ENCODE measurements around the gene NAA30.

NAA30 gene

DNA sequence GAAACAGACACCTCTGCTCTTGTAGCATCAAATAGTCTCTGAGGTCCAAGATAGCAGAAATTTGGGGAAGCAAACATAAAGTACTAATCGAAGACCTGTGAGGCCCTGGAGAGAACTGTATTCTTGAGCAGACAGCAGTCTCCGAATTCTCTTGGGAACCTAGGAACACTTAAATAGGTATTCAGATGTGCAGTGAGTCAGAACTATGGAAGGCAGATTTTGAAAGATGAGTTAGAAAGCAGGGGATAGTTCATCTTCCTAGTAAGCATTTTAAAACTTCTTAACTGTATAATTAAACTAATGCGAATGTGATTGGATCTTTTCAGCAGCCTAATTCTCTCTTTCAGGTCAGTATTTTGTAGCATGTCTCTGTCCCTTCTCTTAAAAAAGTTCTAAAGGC is 30.6 kb downstream of the NAA30 start:
- TF ChIP-seq, protein P1, sequence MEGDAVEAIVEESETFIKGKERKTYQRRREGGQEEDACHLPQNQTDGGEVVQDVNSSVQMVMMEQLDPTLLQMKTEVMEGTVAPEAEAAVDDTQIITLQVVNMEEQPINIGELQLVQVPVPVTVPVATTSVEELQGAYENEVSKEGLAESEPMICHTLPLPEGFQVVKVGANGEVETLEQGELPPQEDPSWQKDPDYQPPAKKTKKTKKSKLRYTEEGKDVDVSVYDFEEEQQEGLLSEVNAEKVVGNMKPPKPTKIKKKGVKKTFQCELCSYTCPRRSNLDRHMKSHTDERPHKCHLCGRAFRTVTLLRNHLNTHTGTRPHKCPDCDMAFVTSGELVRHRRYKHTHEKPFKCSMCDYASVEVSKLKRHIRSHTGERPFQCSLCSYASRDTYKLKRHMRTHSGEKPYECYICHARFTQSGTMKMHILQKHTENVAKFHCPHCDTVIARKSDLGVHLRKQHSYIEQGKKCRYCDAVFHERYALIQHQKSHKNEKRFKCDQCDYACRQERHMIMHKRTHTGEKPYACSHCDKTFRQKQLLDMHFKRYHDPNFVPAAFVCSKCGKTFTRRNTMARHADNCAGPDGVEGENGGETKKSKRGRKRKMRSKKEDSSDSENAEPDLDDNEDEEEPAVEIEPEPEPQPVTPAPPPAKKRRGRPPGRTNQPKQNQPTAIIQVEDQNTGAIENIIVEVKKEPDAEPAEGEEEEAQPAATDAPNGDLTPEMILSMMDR (IDR thresholded peaks at IDR 0.05; ENCODE audit: extremely low read depth, insufficient read depth, missing control alignments), result no peak
- in situ Hi-C loops (cut with MboI; ENCODE audit: low pct_unique_long_range_greater_than_20kb, low sequenced_read_pairs, unreplicated experiment), result no loop called here
- no peak for DNase-seq (ENCODE audit: low spot score)

DNA sequence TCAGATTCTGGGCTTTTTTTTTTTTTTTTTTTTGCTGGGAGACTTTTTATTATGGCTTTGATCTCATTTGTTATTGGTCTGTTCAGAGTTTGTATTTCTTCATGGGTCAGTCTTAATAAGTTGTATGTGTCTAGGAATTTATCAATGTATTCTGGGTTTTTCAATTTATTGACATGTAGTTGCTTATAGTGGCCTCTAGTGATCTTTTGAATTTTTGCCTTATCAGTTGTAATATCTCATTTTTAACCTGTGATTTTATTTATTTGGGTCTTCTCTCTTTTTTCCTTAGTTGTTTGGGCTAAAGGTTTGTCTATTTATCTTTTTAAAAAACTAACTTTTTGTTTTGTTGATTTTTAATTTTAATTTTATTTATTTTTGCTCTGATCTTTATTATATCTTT is 45.5 kb downstream of the NAA30 start:
- in situ Hi-C loops (cut with MboI; ENCODE audit: low pct_unique_long_range_greater_than_20kb, low sequenced_read_pairs, unreplicated experiment), result no loop called here
- TF ChIP-seq, protein P1 (IDR thresholded peaks at IDR 0.05; ENCODE audit: extremely low read depth, insufficient read depth, missing control alignments), result no peak
- DNase-seq (ENCODE audit: low spot score), result no peak

DNA sequence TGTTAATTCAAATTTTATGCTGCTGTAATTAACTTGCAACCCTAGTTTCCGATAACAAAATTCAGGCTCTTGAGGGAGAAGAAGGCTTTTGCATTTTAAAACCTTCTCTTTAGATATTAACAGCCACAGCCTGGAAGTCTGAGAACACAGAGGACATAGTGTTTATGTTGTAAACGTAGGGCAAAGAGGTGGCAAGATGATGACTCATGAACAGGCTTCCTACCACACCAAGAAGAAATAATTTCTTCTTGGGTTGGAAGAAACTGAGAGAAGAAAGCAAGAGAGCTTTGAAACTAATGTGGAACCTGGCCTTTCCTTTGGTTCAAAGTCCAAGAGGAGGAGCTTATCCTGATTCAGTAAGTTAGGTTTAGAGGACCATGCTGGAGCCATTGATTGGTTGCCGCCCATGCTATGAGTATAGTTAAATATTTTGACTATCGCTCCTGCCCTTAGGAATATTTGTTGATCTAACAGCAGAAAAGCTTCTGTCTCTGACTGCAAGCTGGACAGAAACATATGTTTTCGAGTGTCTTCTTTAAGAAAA is 71.5 kb downstream of the NAA30 start:
- DNase-seq (ENCODE audit: low spot score), result no peak
- TF ChIP-seq, protein P1 (IDR thresholded peaks at IDR 0.05; ENCODE audit: extremely low read depth, insufficient read depth, missing control alignments), result no peak
- in situ Hi-C loops (cut with MboI; ENCODE audit: low pct_unique_long_range_greater_than_20kb, low sequenced_read_pairs, unreplicated experiment), result no loop called here

DNA sequence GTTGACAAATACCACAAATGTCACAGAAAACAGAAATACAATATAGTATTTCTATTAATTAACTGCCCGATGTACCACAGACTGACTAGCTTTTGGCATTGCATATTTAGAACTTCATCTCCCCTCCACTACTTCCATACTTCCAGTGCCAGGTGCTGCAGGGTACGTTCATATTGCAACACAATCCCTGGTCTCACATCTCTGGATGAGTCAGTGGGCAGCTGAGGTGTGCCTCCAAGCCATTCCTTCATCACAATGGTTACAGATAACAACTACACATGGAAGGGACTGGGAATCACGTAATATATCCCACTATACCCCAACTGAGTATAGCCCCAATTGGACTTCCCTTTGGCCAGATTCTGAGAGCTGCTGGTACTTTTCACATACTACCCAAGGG is 72.2 kb downstream of the NAA30 start:
- TF ChIP-seq, protein P1 (IDR thresholded peaks at IDR 0.05; ENCODE audit: extremely low read depth, insufficient read depth, missing control alignments), result no peak
- in situ Hi-C loops (cut with MboI; ENCODE audit: low pct_unique_long_range_greater_than_20kb, low sequenced_read_pairs, unreplicated experiment), result no loop called here
- DNase-seq (ENCODE audit: low spot score), result no peak

DNA sequence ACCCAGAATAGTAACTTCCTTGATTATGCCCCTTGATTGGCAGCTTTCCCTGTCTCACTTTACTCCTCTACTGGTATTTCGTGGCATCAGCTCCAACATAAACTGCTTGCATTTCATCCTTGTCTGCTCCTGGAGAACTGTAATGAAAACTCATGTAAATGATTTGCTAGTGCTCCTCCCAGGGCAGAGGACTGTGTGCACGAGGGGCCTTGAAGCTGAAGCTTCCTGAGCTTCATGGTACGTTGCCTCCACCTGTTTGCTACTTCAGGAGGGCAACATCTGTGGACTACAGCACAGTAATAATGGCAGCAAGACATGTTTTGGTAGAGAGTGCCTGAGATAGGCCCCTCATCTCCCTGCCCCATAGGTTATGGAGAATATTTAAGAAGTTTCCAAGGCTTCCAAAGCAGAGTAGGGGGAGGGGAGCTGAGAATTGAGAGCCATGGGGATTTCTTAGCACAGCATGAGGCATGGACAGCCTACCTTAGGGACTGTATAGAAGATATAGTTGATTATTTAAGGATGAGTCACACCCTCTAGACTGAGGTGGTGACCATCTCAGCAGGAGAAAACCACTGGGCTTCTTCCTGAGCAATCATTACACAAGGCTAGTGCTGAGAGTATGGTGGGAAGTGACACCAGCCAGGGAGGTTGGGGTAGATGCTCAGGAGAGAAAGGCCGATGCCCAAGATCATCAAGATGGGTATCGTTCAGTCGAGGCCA is 73.8 kb downstream of the NAA30 start:
- TF ChIP-seq, protein P1 (IDR thresholded peaks at IDR 0.05; ENCODE audit: extremely low read depth, insufficient read depth, missing control alignments), result no peak
- in situ Hi-C loops (cut with MboI; ENCODE audit: low pct_unique_long_range_greater_than_20kb, low sequenced_read_pairs, unreplicated experiment), result no loop called here
- DNase-seq (ENCODE audit: low spot score), result no peak

Data from GM13977 (cell line).